ENCODE measurements around the gene IGF2BP3.
A peak's percentile ranks its signal among the peaks of the same experiment; 100 is the strongest.

Gene IGF2BP3

GRCh38 chr7:23264916-23265458 lies 205.3 kb downstream of the IGF2BP3 start:
- DNase-seq (ENCODE audit: low read depth, low spot score) = no peak

GRCh38 chr7:23261843-23262452 lies 208.3 kb downstream of the IGF2BP3 start:
- DNase-seq (ENCODE audit: low read depth, low spot score) = peak; percentile 39

GRCh38 chr7:23260371-23260770 lies 209.9 kb downstream of the IGF2BP3 start:
- DNase-seq (ENCODE audit: low read depth, low spot score) = no peak
